HG03095 (cell line): ENCODE measurements around the gene DHCR24.

Source experiments
- ATAC-seq: cut with Tn5 transposase; IDR thresholded peaks from one replicate; pipeline ENCODE4 v1.9.1; 2021; ENCODE audit warnings: moderate library complexity; ENCODE audit not compliant: unreplicated experiment

Gene DHCR24

DNA sequence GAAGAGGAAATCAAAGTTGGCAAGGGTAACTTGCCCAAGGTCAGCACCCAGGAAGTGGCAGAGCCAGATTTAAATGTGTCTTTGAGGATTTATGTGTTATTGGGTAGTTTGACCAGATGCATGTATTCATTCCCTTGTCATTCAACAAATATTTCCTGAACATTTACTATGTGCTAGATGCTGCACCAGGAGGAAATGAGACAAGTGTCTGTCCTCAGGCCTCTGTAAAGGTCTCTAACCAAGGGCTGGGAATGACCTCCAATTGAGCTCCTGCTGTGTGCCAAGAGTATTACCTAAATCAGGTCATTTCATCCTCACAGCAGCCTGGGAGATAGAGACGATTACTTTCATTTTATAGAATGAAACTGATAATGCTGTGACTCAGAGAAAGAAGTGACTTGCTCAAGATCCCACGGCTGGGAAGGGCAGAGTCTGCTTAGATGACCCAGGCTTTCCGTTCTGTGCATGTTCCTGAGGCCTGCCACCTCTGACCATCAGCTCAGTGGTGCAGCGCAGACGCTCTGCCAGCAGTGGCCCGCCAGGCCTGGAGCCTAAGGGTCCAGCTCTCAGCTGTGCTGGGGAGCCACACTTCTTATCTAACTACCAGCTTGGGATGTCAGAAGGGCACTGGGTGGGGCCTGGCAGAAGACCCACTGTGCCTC lies 82.4 kb downstream of the DHCR24 start:
- no peak for ATAC-seq

DNA sequence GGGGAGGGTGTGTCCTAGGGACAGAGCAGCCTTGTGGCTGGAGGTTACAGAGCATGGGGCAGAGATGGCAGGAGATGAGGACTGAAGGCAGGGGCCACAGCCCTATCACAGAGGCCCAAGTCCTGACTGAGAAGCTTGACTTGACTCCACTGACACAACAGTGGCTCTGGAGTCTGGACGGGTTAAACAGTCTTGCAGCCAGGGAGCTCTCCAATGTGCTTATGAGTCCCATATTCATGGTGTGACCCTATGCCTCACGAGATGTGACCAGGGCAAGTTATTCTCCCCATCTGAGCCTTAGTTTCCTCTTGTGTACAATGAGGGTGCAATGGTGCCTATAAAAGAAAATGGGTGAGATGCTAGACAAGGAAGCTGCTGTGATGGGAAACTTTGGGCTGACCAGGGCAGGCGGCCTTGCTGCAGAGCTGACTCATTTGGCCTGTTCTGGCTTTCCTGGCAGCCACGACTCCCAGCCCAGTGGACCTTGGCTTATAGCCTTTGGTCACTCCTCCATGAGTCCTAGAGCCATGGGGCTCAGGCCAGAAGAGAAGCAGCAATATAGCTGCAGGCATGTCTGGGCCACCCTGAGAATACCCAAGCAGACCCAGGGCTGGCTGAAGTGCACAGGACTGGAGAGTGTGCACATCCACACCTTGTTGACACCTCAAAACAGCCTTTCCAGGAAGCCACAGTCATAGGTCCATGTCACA lies 83.1 kb downstream of the DHCR24 start:
- ATAC-seq, result no peak

DNA sequence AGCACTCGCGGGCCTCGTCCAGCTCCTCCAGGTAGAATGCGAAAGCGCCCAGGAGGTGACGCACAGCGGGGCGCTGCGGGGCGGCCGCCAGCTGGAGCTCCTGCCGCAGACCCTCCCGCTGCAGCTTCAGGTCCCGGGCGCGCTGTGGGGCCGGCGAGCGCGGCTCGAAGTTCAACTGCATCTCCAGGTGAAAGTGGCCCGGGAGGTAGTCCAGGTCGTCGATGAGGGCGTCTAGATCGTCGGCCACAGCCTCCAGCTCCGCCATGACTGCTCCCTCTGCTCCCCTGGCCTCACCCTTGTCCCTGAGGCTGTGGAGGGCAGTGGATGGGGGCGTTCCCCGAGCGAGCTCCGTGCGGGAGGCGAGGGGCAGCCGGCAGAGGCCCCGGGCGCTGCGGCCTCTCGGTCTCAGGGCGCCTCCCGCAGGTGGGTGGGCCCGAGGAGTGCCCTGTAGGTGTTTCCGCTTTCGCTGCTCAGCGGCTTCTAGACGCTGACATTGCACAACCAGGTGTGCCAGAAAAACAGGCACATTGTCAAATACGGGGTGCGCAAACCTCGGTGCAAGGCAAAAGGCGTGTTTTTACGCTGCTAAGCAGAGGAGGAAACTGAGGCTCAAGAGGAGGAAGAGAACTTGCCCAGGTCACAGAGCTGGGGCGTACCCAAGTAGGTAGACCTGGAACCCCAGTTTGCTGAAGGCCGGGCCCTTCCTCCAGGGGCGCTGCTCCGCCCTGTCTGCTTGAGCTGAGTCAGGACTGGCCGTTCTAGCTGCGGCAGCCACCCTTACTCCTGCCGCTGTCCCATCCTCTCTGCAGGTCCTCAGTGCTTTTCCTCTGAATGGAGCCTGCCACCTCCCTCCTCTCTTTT lies 85.9 kb downstream of the DHCR24 start, which contains the start of gene TTC22:
Gene TTC22 (minus strand): TSS at position 425 of the 861 bp plus-strand sequence. CDS start 160 bp downstream, at position 265.
- ATAC-seq, result peak; percentile 78

DNA sequence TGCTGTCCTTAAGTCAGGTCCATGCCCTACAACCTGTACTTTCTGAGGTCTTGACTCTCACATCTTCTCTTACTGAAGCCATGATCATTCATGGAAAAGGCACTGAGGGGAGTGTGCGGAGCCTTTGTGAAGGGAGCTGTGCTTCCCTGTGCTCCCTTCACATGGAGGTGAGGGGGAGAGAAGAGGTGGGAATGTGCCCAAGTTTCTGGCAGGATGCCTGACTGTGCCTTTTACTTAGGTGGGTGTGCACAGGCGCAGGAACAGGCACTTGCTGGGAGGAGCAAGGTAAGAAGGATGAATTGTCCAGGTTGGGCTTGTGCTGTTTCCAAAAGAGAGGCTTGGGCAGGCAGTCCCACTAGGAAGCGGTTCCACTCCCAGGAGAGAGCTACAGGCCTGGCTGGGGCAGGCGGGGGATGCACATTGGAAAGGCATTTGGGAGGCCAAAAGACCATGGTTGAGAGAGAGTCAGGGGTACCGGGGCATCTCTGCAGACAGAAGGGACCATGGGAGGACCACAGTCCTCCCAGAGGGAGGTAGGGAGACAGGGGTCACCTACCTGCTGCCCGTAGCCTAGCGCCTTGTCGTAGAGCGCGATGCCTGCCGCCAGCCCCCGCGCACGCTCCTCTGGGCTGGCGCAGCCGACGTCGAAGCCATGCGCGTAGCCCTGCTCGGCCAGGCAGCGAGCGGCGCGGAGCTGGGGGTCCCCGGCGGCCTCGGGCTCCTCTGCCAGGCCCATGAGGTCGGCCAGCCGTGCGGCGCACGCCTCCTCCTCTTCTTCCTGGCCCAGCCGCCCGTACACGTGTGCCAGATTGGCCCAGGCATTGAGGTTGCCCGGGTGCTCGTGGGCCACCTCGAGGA lies 86.7 kb downstream of the DHCR24 start:
- ATAC-seq, result no peak
